ENCODE data around the gene SLC35B2. TPM values are rescaled to one million over a fixed set of nuclear protein-coding genes. Genes with fewer than 3 reads are reported as not detected.

Gene SLC35B2
- total and polyA plus RNA-seq, 10 of the 15 experiments (the other 5 are each of a cell fraction or from before 2014, with no cell fraction given), result 11.3 to 45.4 (median 33.8) TPM

- TF ChIP-seq SKIL (IDR thresholded peaks at IDR 0.05; ENCODE audit: low read depth, poor library complexity, severe bottlenecking) (peak; percentile 93), ATF3 (IDR thresholded peaks at IDR 0.05; ENCODE audit: borderline replicate concordance, extremely low read depth, low read depth, low read length) (no peak), E4F1 (IDR thresholded peaks at IDR 0.05; ENCODE audit: borderline replicate concordance, partially characterized antibody) (no peak), CTCF (IDR thresholded peaks at IDR 0.05 in 2 of 3, conservative IDR thresholded peaks at IDR 0.05 in 1 of 3; ENCODE audit: control insufficient read depth in 2 of 3, extremely low read depth in 1 of 3, insufficient read depth in 1 of 3, low read depth in 3 of 3, low read length in 3 of 3) (no peak), RBBP5 (conservative IDR thresholded peaks at IDR 0.05) (no peak), CREM (IDR thresholded peaks at IDR 0.05; ENCODE audit: low read depth) (peak; percentile 60; the same call in 1 of the 2 replicates), CBFB (IDR thresholded peaks at IDR 0.05; ENCODE audit: low read depth) (no peak), MYB (IDR thresholded peaks at IDR 0.05; ENCODE audit: borderline replicate concordance, low read depth, low read length) (peak; percentile 48; the same call in 1 of the 2 replicates), NBN (IDR thresholded peaks at IDR 0.05) (peak; percentile 100), CBX3 (IDR thresholded peaks at IDR 0.05; ENCODE audit: borderline replicate concordance, low read depth) (no peak), STAT3 (IDR thresholded peaks at IDR 0.05; ENCODE audit: low read depth, low read length) (no peak), ZNF207 (IDR thresholded peaks at IDR 0.05; ENCODE audit: borderline replicate concordance) (no peak; the same call in 1 of the 2 replicates), JUND (IDR thresholded peaks at IDR 0.05; ENCODE audit: low read depth, low read length) (no peak), BACH1 (IDR thresholded peaks at IDR 0.05; ENCODE audit: borderline replicate concordance) (peak; percentile 83), SP1 (IDR thresholded peaks at IDR 0.05; ENCODE audit: low read depth, low read length) (no peak), RELA (IDR thresholded peaks at IDR 0.05; ENCODE audit: borderline replicate concordance, partially characterized antibody) (peak; percentile 71), RUNX3 (IDR thresholded peaks at IDR 0.05; ENCODE audit: low read length) (no peak), SREBF1 (IDR thresholded peaks at IDR 0.05; ENCODE audit: low read length) (no peak), SMAD5 (IDR thresholded peaks at IDR 0.05; ENCODE audit: low read depth) (no peak; the same call in 1 of the 2 replicates), CREB1 (IDR thresholded peaks at IDR 0.05; ENCODE audit: low read depth) (no peak), TBL1XR1 (IDR thresholded peaks at IDR 0.05; ENCODE audit: low read depth, low read length) (peak; percentile 57; the same call in 1 of the 2 replicates), MXI1 (IDR thresholded peaks at IDR 0.05; ENCODE audit: low read depth, low read length) (0 out of 2 replicates have a peak, but pooled peaks have one; percentile 4), IRF4 (IDR thresholded peaks at IDR 0.05; ENCODE audit: low read depth, low read length) (no peak), NFYB (IDR thresholded peaks at IDR 0.05; ENCODE audit: insufficient read depth, low read depth, low read length) (no peak), RCOR1 (conservative IDR thresholded peaks at IDR 0.05; ENCODE audit: low read depth, low read length) (no peak)
Measured at GRCh38 chr6:44260451-44261297, 3.3 kb upstream of the SLC35B2 start (continued).

Data from GM12878 (cell line).